CD4-positive, alpha-beta T cell treated with Interleukin-4 for 4 hours (primary cell): ENCODE measurements around the gene AMBRA1.
"Not testable (repeated sequence)": the region's sequence is repeated elsewhere in the genome, so short reads cannot be mapped to it uniquely, and the experiment has no call there.

ENCODE experiments used
- DNase-seq: peaks from one replicate; pipeline ENCODE4 v3.0.0-alpha.2; 2020

Gene AMBRA1

GRCh38 chr11:46611526-46612304 is 17.9 kb upstream of the AMBRA1 start:
- no peak for DNase-seq

- DNase-seq, result no peak
These were observed 15.6 kb upstream of the AMBRA1 start for GRCh38 chr11:46609386-46609785.

- DNase-seq, result no peak
These were observed 13.7 kb upstream of the AMBRA1 start for GRCh38 chr11:46607516-46607915.

- DNase-seq, result no peak
These were observed 11.0 kb upstream of the AMBRA1 start for GRCh38 chr11:46604796-46605195.

GRCh38 chr11:46603704-46604308 is 10.0 kb upstream of the AMBRA1 start:
- no peak for DNase-seq

- no peak for DNase-seq
These were observed 7.3 kb upstream of the AMBRA1 start for GRCh38 chr11:46601129-46601528.

- DNase-seq, result no peak
These were observed 6.6 kb upstream of the AMBRA1 start for GRCh38 chr11:46600194-46600960.

GRCh38 chr11:46599340-46600193 is 5.7 kb upstream of the AMBRA1 start:
- DNase-seq, result no peak

- no peak for DNase-seq
These were observed 3.9 kb upstream of the AMBRA1 start for GRCh38 chr11:46597609-46598219.

GRCh38 chr11:46597155-46597554 is 3.3 kb upstream of the AMBRA1 start:
- no peak for DNase-seq

- DNase-seq, result no peak
These were observed 962 bp upstream of the AMBRA1 start for GRCh38 chr11:46594785-46595184.

- DNase-seq, result no peak
These were observed 514 bp upstream of the AMBRA1 start for GRCh38 chr11:46594374-46594700.

GRCh38 chr11:46590740-46591605 is 2.9 kb downstream of the AMBRA1 start:
- DNase-seq, result no peak

GRCh38 chr11:46588915-46589314 is 4.9 kb downstream of the AMBRA1 start:
- DNase-seq, result no peak

GRCh38 chr11:46588131-46588530 is 5.7 kb downstream of the AMBRA1 start:
- DNase-seq, result no peak

GRCh38 chr11:46583513-46583912 is 10.3 kb downstream of the AMBRA1 start:
- DNase-seq, result not testable (repeated sequence)

- DNase-seq, result no peak
These were observed 11.2 kb downstream of the AMBRA1 start for GRCh38 chr11:46582588-46582987.

GRCh38 chr11:46577058-46577457 is 16.8 kb downstream of the AMBRA1 start:
- no peak for DNase-seq

GRCh38 chr11:46574656-46575055 is 19.2 kb downstream of the AMBRA1 start:
- DNase-seq, result no peak

GRCh38 chr11:46570790-46571398 is 22.9 kb downstream of the AMBRA1 start:
- DNase-seq, result no peak

- DNase-seq, result no peak
These were observed 28.5 kb downstream of the AMBRA1 start for GRCh38 chr11:46565232-46565840.
